GM19452 (cell line): ENCODE results near the gene C11orf87.

Source experiments
- ATAC-seq: cut with Tn5 transposase; IDR thresholded peaks from one replicate; pipeline ENCODE4 v1.9.1; 2021; ENCODE audit not compliant: unreplicated experiment

C11orf87 gene

DNA sequence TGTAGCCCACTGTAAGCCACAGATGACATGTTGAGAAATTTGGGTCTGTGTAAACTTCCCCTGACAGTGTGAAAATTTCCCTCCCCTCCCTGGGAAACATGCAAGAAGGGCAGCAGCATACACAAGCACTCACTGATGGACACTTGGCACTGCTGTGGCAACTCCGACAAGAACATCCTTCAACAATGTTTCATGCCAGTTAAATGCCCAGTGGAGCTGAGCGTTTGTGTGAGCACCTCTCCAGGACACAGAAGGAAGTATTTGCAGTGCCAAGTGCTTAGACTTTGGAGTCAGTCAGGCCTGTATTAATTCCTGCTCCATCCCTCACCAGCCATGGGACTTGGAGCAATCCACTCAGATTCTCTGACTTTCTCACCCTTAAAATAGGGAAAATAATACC lies 17.7 kb downstream of the C11orf87 start:
- no peak for ATAC-seq

DNA sequence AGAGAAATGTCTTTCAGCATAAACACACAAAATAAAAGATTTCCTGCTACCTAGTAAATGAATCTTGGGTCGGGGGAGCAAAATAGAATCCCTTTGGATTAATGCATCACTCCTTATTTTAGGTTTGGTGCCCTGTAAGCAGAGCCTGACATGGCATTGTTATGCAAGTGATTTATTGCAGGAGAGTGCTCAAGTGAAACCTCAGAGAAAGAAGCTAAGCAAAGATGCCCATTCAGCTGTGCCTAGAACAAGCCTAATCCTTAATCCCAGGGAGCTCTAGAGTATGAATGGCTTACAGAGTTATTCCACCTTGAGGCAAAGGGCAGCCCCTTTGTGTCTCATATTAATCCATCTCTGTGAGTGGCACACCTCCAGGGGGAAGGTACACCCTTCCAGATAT lies 21.1 kb downstream of the C11orf87 start:
- no peak for ATAC-seq

DNA sequence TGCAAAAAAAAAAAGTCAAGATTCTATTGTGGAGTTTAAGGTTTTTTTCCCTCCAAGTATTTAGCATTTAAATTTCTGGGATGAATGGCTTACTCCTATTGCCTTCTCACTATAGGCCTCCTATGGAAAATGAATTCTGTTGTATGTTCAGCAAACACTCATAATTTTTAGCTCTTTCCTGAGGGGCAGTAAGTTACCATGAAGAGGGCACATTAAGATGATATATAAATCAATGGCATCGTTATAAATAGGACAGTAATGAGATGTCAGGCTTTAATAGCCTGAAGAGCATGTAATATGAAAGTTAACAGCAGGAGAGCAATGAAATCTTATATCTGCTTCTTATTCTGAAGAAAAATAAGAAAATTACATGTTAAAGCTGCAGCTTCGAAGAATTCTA lies 32.9 kb downstream of the C11orf87 start:
- ATAC-seq: no peak
